CD14-positive monocyte (primary cell): ENCODE measurements around the gene HDGFL1. TPM values are rescaled to one million over a fixed set of nuclear protein-coding genes. Genes with fewer than 3 reads are reported as not detected.

Experiments used
- DNase-seq, 3 donors: peaks; one replicate each; pipeline ENCODE4 v3.0.0-alpha.2; 2011 to 2022
- H2AFZ ChIP-seq: 2 replicates; pipeline ENCODE4 v1.6.0; 2012; ENCODE audit warnings: mild to moderate bottlenecking, low read depth, low read length, inconsistent platforms; ENCODE audit not compliant: insufficient read depth, poor library complexity, severe bottlenecking
- H3K27ac ChIP-seq, 2 donors: 1 replicate in 1 of 2; 2 replicates in 1 of 2; pipeline ENCODE4 v1.5.1; 2012 to 2013; ENCODE audit warnings: low read length in 2 of 2, control low read depth in 1 of 2, inconsistent platforms in 1 of 2, low read depth in 1 of 2, mild to moderate bottlenecking in 1 of 2
- H3K27me3 ChIP-seq, 2 donors: one replicate each; pipeline versions ENCODE4 v1.6.0 to v1.6.1; 2011 to 2013; ENCODE audit warnings: low read length in 2 of 2; ENCODE audit not compliant: control insufficient read depth in 2 of 2, insufficient read depth in 2 of 2
- H3K36me3 ChIP-seq, 2 donors: replicated peaks in 1 of 2; 1 replicate in 1 of 2; 2 replicates in 1 of 2; pipeline versions ENCODE4 v1.5.1 to v1.6.1; 2012 to 2013; ENCODE audit warnings: low read length in 2 of 2, control low read depth in 1 of 2, inconsistent platforms in 1 of 2, mild to moderate bottlenecking in 1 of 2; ENCODE audit not compliant: insufficient read depth in 2 of 2, control insufficient read depth in 1 of 2
- H3K4me1 ChIP-seq, 2 donors: 1 replicate in 1 of 2; 2 replicates in 1 of 2; pipeline versions ENCODE4 v1.5.1 to v1.6.1; 2012 to 2013; ENCODE audit warnings: low read length in 2 of 2, control low read depth in 1 of 2, inconsistent platforms in 1 of 2, mild to moderate bottlenecking in 1 of 2, moderate library complexity in 1 of 2; ENCODE audit not compliant: insufficient read depth in 2 of 2, control insufficient read depth in 1 of 2
- H3K4me2 ChIP-seq: replicated peaks from 2 replicates; pipeline ENCODE3; 2012; ENCODE audit warnings: low read length, moderate library complexity, mild to moderate bottlenecking; ENCODE audit not compliant: poor library complexity, severe bottlenecking; ENCODE audit errors: extremely low read depth
- H3K4me3 ChIP-seq, 3 experiments: fragments of 200-600 bp in 1 of 3; sonication (generic) in 1 of 3; replicated peaks in 1 of 3; 1 replicate in 2 of 3; 2 replicates in 1 of 3; pipeline ENCODE4 v1.5.1; 2011 to 2013; ENCODE audit warnings: low read length in 3 of 3, mild to moderate bottlenecking in 3 of 3, control low read depth in 2 of 3, low read depth in 2 of 3, inconsistent platforms in 1 of 3, moderate library complexity in 1 of 3
- H3K79me2 ChIP-seq: 2 replicates; pipeline ENCODE4 v1.6.0; 2012; ENCODE audit warnings: mild to moderate bottlenecking, control low read depth, inconsistent platforms, low read length, moderate library complexity; ENCODE audit not compliant: insufficient read depth
- H3K9ac ChIP-seq: 2 replicates; pipeline ENCODE4 v1.6.0; 2017; ENCODE audit warnings: low read length, mild to moderate bottlenecking; ENCODE audit not compliant: insufficient read depth, poor library complexity, severe bottlenecking
- H3K9me3 ChIP-seq, 2 donors: replicated peaks in 1 of 2; 1 replicate in 1 of 2; 2 replicates in 1 of 2; pipeline versions ENCODE4 v1.5.1 to v1.6.1; 2012 to 2013; ENCODE audit warnings: low read length in 2 of 2, control low read depth in 1 of 2; ENCODE audit not compliant: control insufficient read depth in 1 of 2, insufficient read depth in 1 of 2
- H4K20me1 ChIP-seq: 2 replicates; pipeline ENCODE4 v1.6.0; 2012; ENCODE audit warnings: mild to moderate bottlenecking, low read length, control low read depth, moderate library complexity; ENCODE audit not compliant: insufficient read depth
- H3K27ac Mint-ChIP-seq, 7 donors: one replicate each; pipeline ENCODE4 v1.8.0; 2020; ENCODE audit warnings: mild to moderate bottlenecking in 7 of 7, mixed read lengths in 7 of 7, moderate library complexity in 6 of 7, inconsistent platforms in 2 of 7
- H3K27me3 Mint-ChIP-seq, 3 donors: one replicate each; pipeline ENCODE4 v1.8.0; 2021 to 2022; ENCODE audit warnings: low read depth in 3 of 3, mild to moderate bottlenecking in 3 of 3, mixed read lengths in 3 of 3, moderate library complexity in 3 of 3, inconsistent platforms in 1 of 3
- H3K36me3 Mint-ChIP-seq, 2 donors: one replicate each; pipeline ENCODE4 v1.8.0; 2020; ENCODE audit warnings: mixed read lengths in 2 of 2, inconsistent platforms in 1 of 2, mild to moderate bottlenecking in 1 of 2
- H3K4me1 Mint-ChIP-seq: one replicate; pipeline ENCODE4 v1.8.0; 2020; ENCODE audit warnings: mild to moderate bottlenecking, mixed read lengths
- H3K4me3 Mint-ChIP-seq, 2 donors: one replicate each; pipeline ENCODE4 v1.8.0; 2020; ENCODE audit warnings: mild to moderate bottlenecking in 2 of 2, mixed read lengths in 2 of 2, moderate library complexity in 1 of 2
- H3K9me3 Mint-ChIP-seq, 7 donors: one replicate each; pipeline ENCODE4 v1.8.0; 2020 to 2022; ENCODE audit warnings: mixed read lengths in 7 of 7, mild to moderate bottlenecking in 6 of 7, moderate library complexity in 6 of 7, inconsistent platforms in 2 of 7
- CTCF ChIP-seq: fragments of 200-600 bp; IDR thresholded peaks from one replicate; pipeline ENCODE4 v1.8.0; 2022; ENCODE audit warnings: antibody characterized with exemption, mild to moderate bottlenecking
- WGBS: methylation state at CpG from one replicate; pipeline ENCODE4 v1.1.5; 2013; ENCODE audit warnings: missing lambda C conversion rate; ENCODE audit not compliant: insufficient coverage; 5-methylcytosine and 5-hydroxymethylcytosine counted together
- intact Hi-C, 2 donors: fragments of 100-400 bp; cut with micrococcal nuclease; formaldehyde crosslinking; loops; one replicate each; pipeline versions ENCODE4 v1.15.0 to v1.15.1; 2023
- polyA plus RNA-seq, 3 donors: library from polyadenylated mRNA; depleted of rRNA in 1 of 3; unstranded in 2 of 3; stranded (reverse) in 1 of 3; fragments of 300-500 nt in 2 of 3; fragments of >200 nt in 1 of 3; fragmentation: Illumina TruSeq in 2 of 3; gene quantifications; 1 replicate in 2 of 3; 2 replicates in 1 of 3; pipeline ENCODE4 v1.2.3, GENCODE V29; 2012 to 2021

The HDGFL1 gene
- polyA plus RNA-seq, 3 donors, result not detected

- H3K79me2 ChIP-seq, result no peaks in the 10 kb centered on the region
- H3K4me2 ChIP-seq, result no peak overlapping the region
- peaks cover 0 to 8% of the 10 kb centered on the region in 2 donors for H3K9me3 ChIP-seq
Observed at GRCh38 chr6:22546236-22546635, 23.1 kb upstream of the HDGFL1 start.

GRCh38 chr6:22550971-22551670 is 18.2 kb upstream of the HDGFL1 start:
- peaks cover 0 to 10% (median 4%) of the 10 kb centered on the region in 7 donors for H3K9me3 Mint-ChIP-seq
- H3K4me3 Mint-ChIP-seq, result no peak overlapping the region
- no peaks in the 10 kb centered on the region for H3K9me3 ChIP-seq
- H3K27ac Mint-ChIP-seq, result no peak overlapping the region
- H3K27ac ChIP-seq, result no peak overlapping the region
- H3K79me2 ChIP-seq, result no peaks in the 10 kb centered on the region
- no peak overlapping the region for H3K4me2 ChIP-seq
- no peak for TF ChIP-seq CTCF
- no peak overlapping the region for H2AFZ ChIP-seq
- H3K27me3 ChIP-seq, result no peaks in the 10 kb centered on the region
- no peaks in the 10 kb centered on the region for H3K4me1 Mint-ChIP-seq
- H3K4me1 ChIP-seq, result no peaks in the 10 kb centered on the region
- DNase-seq, result no peak
- no peaks in the 10 kb centered on the region for H3K27me3 Mint-ChIP-seq
- no peaks in the 10 kb centered on the region for H3K36me3 ChIP-seq
- intact Hi-C loops, result no loop called here
- H3K36me3 Mint-ChIP-seq, result no peaks in the 10 kb centered on the region
- H4K20me1 ChIP-seq, result no peaks in the 10 kb centered on the region
- WGBS, result no CpG with 5 or more reads among the region's 2 CpGs
- H3K4me3 ChIP-seq, result no peak overlapping the region
- no peak overlapping the region for H3K9ac ChIP-seq

More at GRCh38 chr6:22546236-22546635, 23.1 kb upstream of the HDGFL1 start:
- TF ChIP-seq CTCF, result no peak
- Histone ChIP-seq H3K27me3 (no peaks in the 10 kb centered on the region), H2AFZ (no peak overlapping the region), H3K36me3 (no peaks in the 10 kb centered on the region), H3K4me1 (no peaks in the 10 kb centered on the region), H3K9ac (no peak overlapping the region), H3K27ac (no peak overlapping the region), H3K4me3 (no peak overlapping the region), H4K20me1 (no peaks in the 10 kb centered on the region)
- Mint-ChIP-seq H3K27me3 (no peaks in the 10 kb centered on the region), H3K4me3 (no peak overlapping the region), H3K27ac (no peak overlapping the region), H3K36me3 (no peaks in the 10 kb centered on the region), H3K4me1 (no peaks in the 10 kb centered on the region), H3K9me3 (peaks cover 0 to 10% (median 4%) of the 10 kb centered on the region in 7 donors)
- intact Hi-C loops, result no loop called here
- no CpG with 5 or more reads among the region's 1 CpG for WGBS
- no peak for DNase-seq
